Vagina (tissue), 2 donors: ENCODE data around the gene MED14.

ENCODE experiments used
- POLR2A ChIP-seq, 2 donors: fragments of 450-650 bp; IDR thresholded peaks; one replicate each; pipeline ENCODE4 v1.6.1; 2017; ENCODE audit warnings: antibody characterized with exemption in 2 of 2, mild to moderate bottlenecking in 2 of 2, moderate library complexity in 2 of 2
- TF ChIP-seq, protein P1 (sequence below), 3 experiments: fragments of 450-650 bp in 2 of 3; fragments of 200-600 bp in 1 of 3; sonication (generic) in 1 of 3; IDR thresholded peaks; one replicate each; pipeline ENCODE4 v1.5.1; 2017 to 2019; ENCODE audit warnings: antibody characterized with exemption in 3 of 3, mild to moderate bottlenecking in 2 of 3, moderate library complexity in 2 of 3

DNA sequence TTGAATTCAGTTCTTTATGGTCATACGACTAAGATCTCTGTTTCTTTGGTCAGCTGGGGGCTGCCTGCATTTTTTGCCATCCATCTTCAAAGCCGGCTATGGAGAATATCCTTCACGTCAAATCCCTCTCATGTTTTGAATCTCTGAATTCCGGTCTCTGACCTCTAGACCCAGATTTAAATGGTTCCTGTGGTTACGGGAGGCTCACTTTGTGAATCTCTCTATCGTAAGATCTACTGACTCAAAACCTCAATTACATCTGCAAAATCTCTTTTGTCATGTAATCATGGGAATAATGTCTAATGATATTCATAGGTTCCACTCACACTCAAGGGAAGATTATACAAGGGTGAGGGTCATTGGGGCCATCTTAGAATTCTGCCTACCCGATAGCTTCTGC is 117.8 kb downstream of the MED14 start:
- TF ChIP-seq, protein P1, sequence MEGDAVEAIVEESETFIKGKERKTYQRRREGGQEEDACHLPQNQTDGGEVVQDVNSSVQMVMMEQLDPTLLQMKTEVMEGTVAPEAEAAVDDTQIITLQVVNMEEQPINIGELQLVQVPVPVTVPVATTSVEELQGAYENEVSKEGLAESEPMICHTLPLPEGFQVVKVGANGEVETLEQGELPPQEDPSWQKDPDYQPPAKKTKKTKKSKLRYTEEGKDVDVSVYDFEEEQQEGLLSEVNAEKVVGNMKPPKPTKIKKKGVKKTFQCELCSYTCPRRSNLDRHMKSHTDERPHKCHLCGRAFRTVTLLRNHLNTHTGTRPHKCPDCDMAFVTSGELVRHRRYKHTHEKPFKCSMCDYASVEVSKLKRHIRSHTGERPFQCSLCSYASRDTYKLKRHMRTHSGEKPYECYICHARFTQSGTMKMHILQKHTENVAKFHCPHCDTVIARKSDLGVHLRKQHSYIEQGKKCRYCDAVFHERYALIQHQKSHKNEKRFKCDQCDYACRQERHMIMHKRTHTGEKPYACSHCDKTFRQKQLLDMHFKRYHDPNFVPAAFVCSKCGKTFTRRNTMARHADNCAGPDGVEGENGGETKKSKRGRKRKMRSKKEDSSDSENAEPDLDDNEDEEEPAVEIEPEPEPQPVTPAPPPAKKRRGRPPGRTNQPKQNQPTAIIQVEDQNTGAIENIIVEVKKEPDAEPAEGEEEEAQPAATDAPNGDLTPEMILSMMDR (IDR thresholded peaks at IDR 0.05): no peak
- TF ChIP-seq POLR2A (IDR thresholded peaks at IDR 0.05): no peak
